NCI-H1105 treated with DMSO at 0.1 percent for 48 hours (cell line): ENCODE data around the gene PMFBP1.

ENCODE experiments used
- DNase-seq: peaks from one replicate; lab custom pipeline; 2025; lab: John Stamatoyannopoulos, UW

The PMFBP1 gene

GRCh38 chr16:72188541-72188940 lies 16.6 kb upstream of the PMFBP1 start:
- DNase-seq = no peak

- DNase-seq = no peak
These were observed 15.6 kb upstream of the PMFBP1 start for GRCh38 chr16:72187551-72187950.

GRCh38 chr16:72182976-72183375 lies 11.0 kb upstream of the PMFBP1 start:
- DNase-seq = no peak

GRCh38 chr16:72179204-72179970 lies 7.4 kb upstream of the PMFBP1 start:
- no peak for DNase-seq

GRCh38 chr16:72174726-72175125 lies 2.8 kb upstream of the PMFBP1 start:
- DNase-seq = no peak

GRCh38 chr16:72173997-72174396 lies 2.0 kb upstream of the PMFBP1 start:
- DNase-seq = no peak

- DNase-seq = no peak
These were observed 719 bp downstream of the PMFBP1 start for GRCh38 chr16:72171236-72171635.

GRCh38 chr16:72169708-72170107 lies 2.2 kb downstream of the PMFBP1 start:
- no peak for DNase-seq

- no peak for DNase-seq
These were observed 3.6 kb downstream of the PMFBP1 start for GRCh38 chr16:72168365-72168764.

- DNase-seq = no peak
These were observed 4.9 kb downstream of the PMFBP1 start for GRCh38 chr16:72166954-72167561.

GRCh38 chr16:72166151-72166550 lies 5.8 kb downstream of the PMFBP1 start:
- no peak for DNase-seq

GRCh38 chr16:72164691-72165090 lies 7.3 kb downstream of the PMFBP1 start:
- no peak for DNase-seq

GRCh38 chr16:72162105-72162692 lies 9.8 kb downstream of the PMFBP1 start:
- no peak for DNase-seq

- DNase-seq = no peak
These were observed 12.2 kb downstream of the PMFBP1 start for GRCh38 chr16:72159801-72160200.

GRCh38 chr16:72159386-72159785 lies 12.6 kb downstream of the PMFBP1 start:
- DNase-seq = no peak

GRCh38 chr16:72149676-72150464 lies 22.1 kb downstream of the PMFBP1 start:
- no peak for DNase-seq

GRCh38 chr16:72142476-72142875 lies 29.5 kb downstream of the PMFBP1 start:
- DNase-seq = no peak

- no peak for DNase-seq
These were observed 32.0 kb downstream of the PMFBP1 start for GRCh38 chr16:72139908-72140307.

GRCh38 chr16:72138064-72138572 lies 33.8 kb downstream of the PMFBP1 start:
- no peak for DNase-seq

- no peak for DNase-seq
These were observed 34.4 kb downstream of the PMFBP1 start for GRCh38 chr16:72137380-72138063.

- no peak for DNase-seq
These were observed 37.4 kb downstream of the PMFBP1 start for GRCh38 chr16:72134507-72134906.

GRCh38 chr16:72132726-72133125 lies 39.2 kb downstream of the PMFBP1 start:
- DNase-seq = no peak
